Liver (tissue), 9 donors: ENCODE data around the gene PITPNC1. TPM values are rescaled to one million over a fixed set of nuclear protein-coding genes. Genes with fewer than 3 reads are reported as not detected.
A peak's percentile ranks its signal among the peaks of the same experiment; 100 is the strongest.

Experiments
- DNase-seq: peaks from one replicate; pipeline ENCODE4 v3.0.0-alpha.2; 2017; ENCODE audit warnings: low spot score
- H3K27ac ChIP-seq, 2 donors: one replicate each; pipeline ENCODE4 v1.7.0; 2013; ENCODE audit warnings: inconsistent platforms in 2 of 2, low read length in 2 of 2, control low read depth in 1 of 2, low read depth in 1 of 2, mild to moderate bottlenecking in 1 of 2
- H3K27me3 ChIP-seq, 4 donors: one replicate each; pipeline versions ENCODE4 v1.6.1 to v1.7.0; 2013; ENCODE audit warnings: low read length in 3 of 4, inconsistent platforms in 1 of 4, mild to moderate bottlenecking in 1 of 4, moderate library complexity in 1 of 4; ENCODE audit not compliant: control insufficient read depth in 4 of 4, insufficient read depth in 4 of 4
- H3K36me3 ChIP-seq, 4 donors: one replicate each; pipeline versions ENCODE4 v1.6.1 to v1.7.0; 2013; ENCODE audit warnings: low read length in 3 of 4, mild to moderate bottlenecking in 3 of 4, low read depth in 1 of 4, moderate library complexity in 1 of 4; ENCODE audit not compliant: control insufficient read depth in 4 of 4, insufficient read depth in 3 of 4
- H3K4me1 ChIP-seq, 4 donors: one replicate each; pipeline versions ENCODE4 v1.6.1 to v1.7.0; 2013; ENCODE audit warnings: low read length in 3 of 4, mild to moderate bottlenecking in 3 of 4, moderate library complexity in 1 of 4; ENCODE audit not compliant: control insufficient read depth in 4 of 4, insufficient read depth in 4 of 4
- H3K4me3 ChIP-seq, 3 donors: one replicate each; pipeline versions ENCODE4 v1.6.1 to v1.7.0; 2013; ENCODE audit warnings: low read length in 3 of 3, control low read depth in 1 of 3, low read depth in 1 of 3, mild to moderate bottlenecking in 1 of 3
- H3K9ac ChIP-seq, 2 donors: one replicate each; pipeline ENCODE4 v1.7.0; 2013; ENCODE audit warnings: low read length in 2 of 2, mild to moderate bottlenecking in 2 of 2, moderate library complexity in 2 of 2, control low read depth in 1 of 2, low read depth in 1 of 2
- H3K9me3 ChIP-seq, 4 donors: one replicate each; pipeline versions ENCODE4 v1.6.1 to v1.7.0; 2013; ENCODE audit warnings: low read length in 3 of 4; ENCODE audit not compliant: control insufficient read depth in 4 of 4
- ATF3 ChIP-seq: IDR thresholded peaks from 2 replicates; pipeline ENCODE4 v1.6.1; 2016; ENCODE audit warnings: antibody characterized with exemption
- EGR1 ChIP-seq, 2 donors: IDR thresholded peaks; 2 replicates each; pipeline ENCODE4 v1.6.1; 2016 to 2018; ENCODE audit warnings: antibody characterized with exemption in 2 of 2, low read depth in 2 of 2
- FOXA1 ChIP-seq: IDR thresholded peaks from 2 replicates; pipeline ENCODE4 v1.6.1; 2016; ENCODE audit warnings: antibody characterized with exemption
- GABPA ChIP-seq, 2 donors: IDR thresholded peaks in 1 of 2; conservative IDR thresholded peaks in 1 of 2; 2 replicates each; pipeline ENCODE4 v1.6.1; 2016; ENCODE audit warnings: antibody characterized with exemption in 2 of 2, mild to moderate bottlenecking in 1 of 2, moderate library complexity in 1 of 2
- HNF4A ChIP-seq, 2 donors: conservative IDR thresholded peaks; 2 replicates each; pipeline ENCODE4 v1.6.1; 2016; ENCODE audit warnings: antibody characterized with exemption in 2 of 2, mild to moderate bottlenecking in 2 of 2
- HNF4G ChIP-seq: IDR thresholded peaks from 2 replicates; pipeline ENCODE4 v1.6.1; 2016; ENCODE audit warnings: antibody characterized with exemption
- JUND ChIP-seq, 2 donors: IDR thresholded peaks; 2 replicates each; pipeline ENCODE4 v1.6.1; 2016; ENCODE audit warnings: antibody characterized with exemption in 2 of 2
- NR2F2 ChIP-seq: IDR thresholded peaks from 2 replicates; pipeline ENCODE4 v1.6.1; 2016; ENCODE audit warnings: antibody characterized with exemption
- RAD21 ChIP-seq, 2 donors: IDR thresholded peaks; 2 replicates each; pipeline ENCODE4 v1.6.1; 2016; ENCODE audit warnings: antibody characterized with exemption in 2 of 2, mild to moderate bottlenecking in 2 of 2
- RXRA ChIP-seq, 2 donors: IDR thresholded peaks; 2 replicates each; pipeline ENCODE4 v1.6.1; 2017 to 2018; ENCODE audit warnings: antibody characterized with exemption in 2 of 2, mild to moderate bottlenecking in 1 of 2
- SP1 ChIP-seq: IDR thresholded peaks from 2 replicates; pipeline ENCODE4 v1.6.1; 2018; ENCODE audit warnings: antibody characterized with exemption, mild to moderate bottlenecking
- TAF1 ChIP-seq: conservative IDR thresholded peaks from 2 replicates; pipeline ENCODE4 v1.6.1; 2016; ENCODE audit warnings: antibody characterized with exemption, mild to moderate bottlenecking
- YY1 ChIP-seq: IDR thresholded peaks from 2 replicates; pipeline ENCODE4 v1.6.1; 2016; ENCODE audit warnings: antibody characterized with exemption, mild to moderate bottlenecking
- WGBS: extraction: QIAGEN DNeasy Blood & Tissue Kit; methylation state at CpG from one replicate; pipeline ENCODE4 v1.1.7; 2013; 5-methylcytosine and 5-hydroxymethylcytosine counted together
- polyA plus RNA-seq, 2 donors: library from polyadenylated mRNA; stranded (reverse) in 1 of 2; unstranded in 1 of 2; fragments of 200-250 nt in 1 of 2; fragments of >200 nt in 1 of 2; fragmentation: Nextera tagmentation in 1 of 2; extraction: Ambion mirVana in 1 of 2; gene quantifications; one replicate each; pipeline versions ENCODE4 v1.2.1 to v1.2.3, GENCODE V29; 2013 to 2015
- total RNA-seq, 2 donors: library from RNA; depleted of rRNA; stranded (reverse); fragments of >200 nt; gene quantifications; one replicate each; pipeline ENCODE4 v1.2.3, GENCODE V29; 2014
- TF ChIP-seq, protein P1 (sequence below): IDR thresholded peaks from 2 replicates; pipeline ENCODE4 v1.6.1; 2016; ENCODE audit warnings: antibody characterized with exemption
- TF ChIP-seq, protein P2 (sequence below): IDR thresholded peaks from 2 replicates; pipeline ENCODE4 v1.6.1; 2016; ENCODE audit warnings: antibody characterized with exemption
- donor health status: healthy.
- donor health status: healthy.
- donor health status: healthy.
- donor health status: healthy.
- donor health status: healthy.

The PITPNC1 gene
- total and polyA plus RNA-seq, 4 donors: 2.3 to 10.2 (median 5.7) TPM

GRCh38 chr17:67467500-67468455 lies 90.7 kb downstream of the PITPNC1 start (continued):
- TF ChIP-seq ATF3: no peak
- TF ChIP-seq SP1: no peak
- no peak for TF ChIP-seq RAD21 (IDR thresholded peaks at IDR 0.05)
- TF ChIP-seq HNF4G: no peak
- TF ChIP-seq EGR1 (IDR thresholded peaks at IDR 0.05; ENCODE audit: low read depth in 2 of 2): no peak
- no peak for TF ChIP-seq GABPA (IDR thresholded peaks at IDR 0.05 in 1 of 2, conservative IDR thresholded peaks at IDR 0.05 in 1 of 2)
- TF ChIP-seq YY1: no peak
- TF ChIP-seq TAF1: no peak
- no peak for TF ChIP-seq RXRA (IDR thresholded peaks at IDR 0.05)

DNA sequence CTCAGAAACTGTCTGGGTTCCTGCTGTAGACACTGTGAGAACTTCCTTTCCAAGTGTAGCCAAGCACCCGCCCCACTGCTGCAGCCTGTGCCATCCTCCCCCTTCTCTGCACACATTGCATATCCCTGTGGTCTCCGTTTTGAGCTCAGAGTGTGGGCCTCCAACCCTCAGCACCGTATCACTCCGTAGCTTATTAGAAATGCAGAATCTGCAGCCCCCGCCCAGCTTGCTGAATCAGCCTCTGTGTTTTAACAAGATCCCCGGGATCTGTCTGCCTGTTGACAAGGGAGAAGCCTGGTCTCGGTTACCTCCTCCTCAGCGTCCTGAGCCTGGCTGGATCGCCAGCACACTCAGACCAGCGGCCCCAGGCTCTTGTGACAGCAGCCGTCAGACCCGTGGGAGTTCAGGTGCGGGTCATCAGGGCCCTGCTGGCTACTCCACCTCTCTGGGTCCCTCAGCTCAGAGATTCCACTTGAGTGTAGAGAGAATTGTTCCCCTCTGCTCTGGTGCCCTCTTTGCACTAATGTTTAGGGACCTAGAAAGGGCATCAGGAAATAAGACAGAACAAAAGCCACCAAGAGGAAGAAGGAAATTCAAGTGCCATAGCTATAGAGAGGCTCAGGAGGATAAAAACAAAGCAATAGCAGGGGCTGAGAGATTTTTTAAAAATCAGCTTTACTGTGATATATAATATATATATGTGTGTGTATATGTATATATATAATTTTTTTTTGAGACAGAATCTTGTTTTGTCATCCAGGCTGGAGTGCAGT lies 92.3 kb downstream of the PITPNC1 start:
- Histone ChIP-seq H3K36me3 (no peaks in the 10 kb centered on the region), H3K9ac (no peak overlapping the region), H3K4me3 (no peak overlapping the region), H3K9me3 (no peaks in the 10 kb centered on the region), H3K27me3 (no peaks in the 10 kb centered on the region), H3K27ac (no peak overlapping the region), H3K4me1 (no peaks in the 10 kb centered on the region)
- TF ChIP-seq RAD21 (IDR thresholded peaks at IDR 0.05) (no peak), HNF4A (conservative IDR thresholded peaks at IDR 0.05) (no peak), NR2F2 (peak; percentile 44), TAF1 (no peak)
- TF ChIP-seq, protein P1, sequence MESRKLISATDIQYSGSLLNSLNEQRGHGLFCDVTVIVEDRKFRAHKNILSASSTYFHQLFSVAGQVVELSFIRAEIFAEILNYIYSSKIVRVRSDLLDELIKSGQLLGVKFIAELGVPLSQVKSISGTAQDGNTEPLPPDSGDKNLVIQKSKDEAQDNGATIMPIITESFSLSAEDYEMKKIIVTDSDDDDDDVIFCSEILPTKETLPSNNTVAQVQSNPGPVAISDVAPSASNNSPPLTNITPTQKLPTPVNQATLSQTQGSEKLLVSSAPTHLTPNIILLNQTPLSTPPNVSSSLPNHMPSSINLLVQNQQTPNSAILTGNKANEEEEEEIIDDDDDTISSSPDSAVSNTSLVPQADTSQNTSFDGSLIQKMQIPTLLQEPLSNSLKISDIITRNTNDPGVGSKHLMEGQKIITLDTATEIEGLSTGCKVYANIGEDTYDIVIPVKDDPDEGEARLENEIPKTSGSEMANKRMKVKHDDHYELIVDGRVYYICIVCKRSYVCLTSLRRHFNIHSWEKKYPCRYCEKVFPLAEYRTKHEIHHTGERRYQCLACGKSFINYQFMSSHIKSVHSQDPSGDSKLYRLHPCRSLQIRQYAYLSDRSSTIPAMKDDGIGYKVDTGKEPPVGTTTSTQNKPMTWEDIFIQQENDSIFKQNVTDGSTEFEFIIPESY: no peak
- 77% methylated on average over 13 of the region's 13 CpGs for WGBS
- DNase-seq: peak; percentile 35

GRCh38 chr17:67470163-67470562 lies 93.1 kb downstream of the PITPNC1 start:
- Histone ChIP-seq H3K27ac (no peak overlapping the region), H3K27me3 (no peaks in the 10 kb centered on the region), H3K9me3 (no peaks in the 10 kb centered on the region), H3K4me3 (no peak overlapping the region), H3K36me3 (no peaks in the 10 kb centered on the region), H3K4me1 (peaks cover 0 to 3% (median 0%) of the 10 kb centered on the region in 4 donors), H3K9ac (no peak overlapping the region)
- WGBS: 96% methylated on average over 1 of the region's 1 CpG
- no peak for TF ChIP-seq FOXA1
- TF ChIP-seq, protein P1: no peak
- no peak for TF ChIP-seq SP1
- no peak for TF ChIP-seq ATF3
- no peak for TF ChIP-seq HNF4A (conservative IDR thresholded peaks at IDR 0.05)
- no peak for TF ChIP-seq YY1
- TF ChIP-seq, protein P2, sequence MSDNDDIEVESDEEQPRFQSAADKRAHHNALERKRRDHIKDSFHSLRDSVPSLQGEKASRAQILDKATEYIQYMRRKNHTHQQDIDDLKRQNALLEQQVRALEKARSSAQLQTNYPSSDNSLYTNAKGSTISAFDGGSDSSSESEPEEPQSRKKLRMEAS: no peak
- TF ChIP-seq RXRA (IDR thresholded peaks at IDR 0.05): no peak
- TF ChIP-seq EGR1 (IDR thresholded peaks at IDR 0.05; ENCODE audit: low read depth in 2 of 2): no peak
- no peak for TF ChIP-seq NR2F2
- TF ChIP-seq TAF1: no peak
- TF ChIP-seq GABPA (IDR thresholded peaks at IDR 0.05 in 1 of 2, conservative IDR thresholded peaks at IDR 0.05 in 1 of 2): no peak
- TF ChIP-seq RAD21 (IDR thresholded peaks at IDR 0.05): no peak
- no peak for TF ChIP-seq JUND (IDR thresholded peaks at IDR 0.05)
- TF ChIP-seq HNF4G: no peak
- DNase-seq: no peak
